Right hindlimb (tissue), 1 donor: ENCODE results near the gene CTDNEP1.

Experiments used
- DNase-seq: peaks from one replicate; pipeline ENCODE4 v3.0.0-alpha.2; 2018

Gene CTDNEP1

GRCh38 chr17:7279448-7279847 is 27.9 kb upstream of the CTDNEP1 start:
- no peak for DNase-seq

- no peak for DNase-seq
Observed at GRCh38 chr17:7266784-7267183, 15.2 kb upstream of the CTDNEP1 start.

- no peak for DNase-seq
Observed at GRCh38 chr17:7263801-7264078, 12.2 kb upstream of the CTDNEP1 start.

- no peak for DNase-seq
Observed at GRCh38 chr17:7262935-7263800, 11.6 kb upstream of the CTDNEP1 start.

- DNase-seq: no peak
Observed at GRCh38 chr17:7262192-7262934, 10.8 kb upstream of the CTDNEP1 start, which contains the start of gene CLDN7. TSS of gene CLDN7 (minus strand) at chr17:7262478. CDS start at chr17:7262043, 435 bp downstream.

- no peak for DNase-seq
Observed at GRCh38 chr17:7261379-7262191, 10.1 kb upstream of the CTDNEP1 start.

- peak; percentile 34 for DNase-seq
Observed at GRCh38 chr17:7260651-7261378, 9.3 kb upstream of the CTDNEP1 start.

- DNase-seq: no peak
Observed at GRCh38 chr17:7260151-7260550, 8.6 kb upstream of the CTDNEP1 start.

- no peak for DNase-seq
Observed at GRCh38 chr17:7259555-7259889, 8.0 kb upstream of the CTDNEP1 start.

- no peak for DNase-seq
Observed at GRCh38 chr17:7258731-7259554, 7.4 kb upstream of the CTDNEP1 start.

GRCh38 chr17:7256766-7257456 is 5.4 kb upstream of the CTDNEP1 start:
- no peak for DNase-seq

- DNase-seq: no peak
Observed at GRCh38 chr17:7254511-7254910, 3.0 kb upstream of the CTDNEP1 start.

- DNase-seq: no peak
Observed at GRCh38 chr17:7253082-7253481, 1.5 kb upstream of the CTDNEP1 start.

- DNase-seq: peak; percentile 96
Observed at GRCh38 chr17:7252176-7253043, 876 bp upstream of the CTDNEP1 start, which contains the start of gene ELP5. TSS of gene ELP5 (plus strand) at chr17:7252215. CDS start at chr17:7252551, 336 bp downstream.

- DNase-seq: peak; percentile 33
Observed at GRCh38 chr17:7250695-7251627, 573 bp downstream of the CTDNEP1 start.

GRCh38 chr17:7249830-7250229 is 1.7 kb downstream of the CTDNEP1 start:
- DNase-seq: no peak

- DNase-seq: peak; percentile 21
Observed at GRCh38 chr17:7249214-7249613, 2.3 kb downstream of the CTDNEP1 start.

GRCh38 chr17:7248796-7249195 is 2.7 kb downstream of the CTDNEP1 start:
- no peak for DNase-seq

- no peak for DNase-seq
Observed at GRCh38 chr17:7246779-7247178, 4.8 kb downstream of the CTDNEP1 start.
